A673 (cell line): Measurements from ENCODE around the gene ACIN1.

Source experiments
- CTCF ChIP-seq: fragments of 300-800, 200-600 bp; sonication (generic); conservative IDR thresholded peaks from 2 replicates; pipeline ENCODE4 v1.5.1; 2017; ENCODE audit warnings: low read depth, mild to moderate bottlenecking, antibody characterized with exemption, low read length, moderate library complexity, mixed read lengths
- EZH2 ChIP-seq: fragments of 200-600 bp; sonication (generic); IDR thresholded peaks from 2 replicates; pipeline ENCODE4 v1.6.1; 2017; ENCODE audit warnings: borderline replicate concordance, low read depth, mild to moderate bottlenecking, mixed read lengths, antibody characterized with exemption, low read length; ENCODE audit not compliant: poor library complexity, severe bottlenecking

GRCh38 chr14:23102801-23103200, 7.9 kb upstream of the ACIN1 start:
- TF ChIP-seq CTCF (no peak), EZH2 (no peak)
